ENCODE measurements around the gene MT1G. TPM values are rescaled to one million over a fixed set of nuclear protein-coding genes. Genes with fewer than 3 reads are reported as not detected.
"Not testable (repeated sequence)": the region's sequence is repeated elsewhere in the genome, so short reads cannot be mapped to it uniquely, and the experiment has no call there.

MT1G gene
- total RNA-seq, 1 donor from 2014 or later, result not detected

DNA sequence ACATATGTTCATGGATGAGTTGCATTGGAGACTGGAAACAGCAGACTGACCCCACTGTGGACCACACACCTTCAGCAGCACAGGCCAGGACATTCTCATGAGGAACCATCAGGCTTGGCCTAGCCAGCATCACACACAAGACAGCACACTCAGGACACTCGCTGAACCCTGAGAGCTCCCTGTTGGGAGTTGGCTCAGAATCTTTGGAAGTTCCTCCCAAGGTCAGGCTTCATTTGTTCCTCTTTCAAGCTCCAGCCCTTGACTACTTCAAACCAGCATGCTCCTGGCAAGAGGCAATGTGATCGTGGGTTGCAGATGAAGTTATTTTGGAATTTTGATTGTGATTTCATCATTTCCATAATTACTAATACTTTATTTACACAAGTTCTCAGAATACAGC, 3.8 kb upstream of the MT1G start:
- DNase-seq; intact Hi-C loops (cut with micrococcal nuclease); ATAC-seq: not testable (repeated sequence)

DNA sequence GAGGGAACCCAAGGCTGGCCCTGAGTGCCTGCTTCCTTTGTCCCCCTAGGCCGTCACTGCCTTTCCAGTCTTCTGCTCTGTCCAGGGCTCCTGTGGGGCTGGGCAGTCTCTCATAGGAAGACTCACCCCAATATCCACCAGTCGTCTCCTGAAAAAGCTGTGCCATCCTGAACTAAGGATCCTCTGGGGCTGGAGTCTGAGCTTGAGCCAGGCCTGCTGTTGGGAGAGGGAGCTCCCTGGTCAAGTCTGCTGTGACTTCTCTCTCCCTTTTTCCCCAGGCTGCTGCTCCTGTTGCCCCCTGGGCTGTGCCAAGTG, 2.7 kb upstream of the MT1G start:
- ATAC-seq (no peak), DNase-seq (no peak)
- intact Hi-C loops (cut with micrococcal nuclease), result no loop called here

DNA sequence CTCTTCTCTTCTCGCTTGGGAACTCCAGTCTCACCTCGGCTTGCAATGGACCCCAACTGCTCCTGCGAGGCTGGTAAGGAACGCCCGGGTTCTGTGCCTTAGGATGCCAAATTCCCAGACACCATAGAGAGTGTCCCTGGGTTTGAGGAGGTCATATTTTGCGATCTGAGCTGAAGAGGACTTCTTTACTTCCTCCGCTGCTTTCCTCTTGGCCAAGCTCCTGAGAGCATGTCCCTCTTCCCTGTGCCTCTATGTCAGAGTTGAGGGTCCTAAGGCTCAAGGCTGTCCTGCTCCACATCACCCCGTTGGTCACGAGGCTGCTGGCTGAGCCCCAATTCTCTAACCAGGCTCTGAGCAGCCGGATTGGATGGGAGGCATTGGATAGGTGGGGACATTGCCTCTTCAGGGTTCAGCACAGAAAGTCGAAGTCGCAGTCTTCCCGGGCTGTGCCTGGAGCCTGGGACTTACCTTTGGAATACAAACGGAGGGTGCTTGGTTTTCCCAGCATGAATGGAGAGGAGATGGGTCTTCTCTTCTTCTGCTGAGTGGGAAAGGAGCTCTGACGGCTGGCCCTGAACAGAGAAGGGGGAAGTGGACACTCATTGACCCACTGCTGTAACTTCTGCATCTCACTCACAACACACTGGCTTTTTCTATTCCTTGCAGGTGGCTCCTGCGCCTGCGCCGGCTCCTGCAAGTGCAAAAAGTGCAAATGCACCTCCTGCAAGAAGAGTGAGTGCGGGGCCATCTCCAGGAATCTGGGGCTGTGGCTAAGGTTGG, 2.2 kb upstream of the MT1G start:
- intact Hi-C loops (cut with micrococcal nuclease), result no loop called here
- ATAC-seq, result no peak
- DNase-seq, result no peak

DNA sequence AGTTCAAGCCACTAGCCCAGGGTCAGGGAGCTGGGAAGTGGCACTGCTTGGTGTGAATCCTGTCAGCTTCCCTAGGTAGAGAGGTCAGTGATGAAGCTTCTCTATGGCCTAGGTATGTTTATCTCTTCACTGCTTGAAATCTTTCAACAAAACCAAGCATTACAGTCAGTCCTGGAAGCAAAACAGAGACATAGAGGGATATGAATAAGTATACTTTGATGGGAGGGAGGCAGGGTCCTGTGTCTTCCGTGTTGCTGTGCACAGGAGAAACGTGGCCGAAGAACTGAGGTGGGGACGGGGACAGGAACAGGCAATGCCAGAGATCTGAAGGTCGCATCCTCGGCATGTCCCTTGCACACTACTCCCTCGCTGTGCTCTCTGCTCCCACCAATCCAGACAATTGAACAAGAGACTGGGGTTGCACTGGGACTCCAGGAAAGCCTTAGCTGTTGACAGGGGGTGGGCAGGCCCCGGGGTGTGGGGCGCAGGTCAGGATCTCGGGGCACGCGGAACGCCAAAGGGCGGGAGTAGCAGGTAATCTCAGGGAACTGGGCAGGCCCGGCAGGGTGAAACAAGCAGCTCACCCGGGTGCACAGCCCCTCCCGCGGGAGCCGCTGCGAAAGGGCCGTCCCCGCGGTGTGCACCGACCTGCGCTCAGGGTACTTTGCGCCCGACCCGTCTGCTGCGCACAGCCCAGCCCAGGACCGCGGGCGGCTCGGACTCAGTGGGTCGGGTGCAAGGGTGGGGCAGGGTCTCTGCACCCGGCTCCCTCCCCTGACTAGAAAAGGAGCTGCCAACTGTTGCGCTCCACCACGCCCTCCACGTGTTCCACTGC, 1.4 kb upstream of the MT1G start, which contains the start of gene MT1H:
Gene MT1H (plus strand): TSS at position 810 of the 835 bp plus-strand sequence. CDS start 71 bp downstream, outside the sequence.
- DNase-seq, result no peak
- intact Hi-C loops (cut with micrococcal nuclease), result no loop called here
- ATAC-seq, result no peak

DNA sequence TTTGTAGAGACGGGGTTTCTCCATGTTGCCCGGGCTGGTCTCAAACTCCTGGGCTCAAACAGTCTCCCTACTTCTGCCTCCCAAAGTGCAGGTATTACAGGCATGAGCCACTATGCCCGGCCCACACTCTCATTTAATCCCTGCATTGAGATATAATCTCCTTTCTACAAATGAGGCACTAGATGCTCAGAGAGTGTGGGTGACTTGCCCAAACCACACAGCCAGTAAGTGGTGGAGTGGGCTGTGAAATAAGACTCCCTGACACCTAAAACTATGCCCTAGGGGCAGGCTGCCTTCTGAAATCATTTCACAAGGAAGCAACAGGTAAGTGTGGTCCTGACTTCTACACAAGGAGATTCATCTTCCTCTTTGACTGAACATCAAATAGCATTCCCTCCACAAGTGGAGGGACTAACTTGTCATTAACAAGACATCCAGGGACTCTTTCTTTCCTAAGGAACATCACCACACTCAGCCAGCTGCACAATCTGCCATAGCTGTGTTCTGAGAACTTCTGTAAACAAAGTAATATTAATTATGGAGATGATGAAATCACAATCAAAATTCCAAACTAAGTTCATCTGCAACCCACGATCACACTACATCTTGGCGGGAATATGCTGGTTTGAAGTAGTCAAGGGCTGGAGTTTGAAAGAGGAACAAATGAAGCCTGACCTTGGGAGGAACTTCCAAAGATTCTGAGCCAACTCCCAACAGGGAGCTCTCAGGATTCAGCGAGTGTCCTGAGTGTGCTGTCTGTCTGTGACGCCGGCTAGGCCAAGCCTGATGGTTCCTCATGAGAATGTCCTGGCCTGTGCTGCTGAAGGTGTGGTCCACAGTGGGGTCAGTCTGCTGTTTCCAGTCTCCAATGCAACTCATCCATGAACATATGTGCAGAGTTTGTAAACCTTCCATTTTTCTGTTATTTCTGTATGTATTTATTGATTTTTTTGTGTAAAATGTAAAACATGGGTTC, 2.3 kb downstream of the MT1G start:
- ATAC-seq; DNase-seq; intact Hi-C loops (cut with micrococcal nuclease): not testable (repeated sequence)

DNA sequence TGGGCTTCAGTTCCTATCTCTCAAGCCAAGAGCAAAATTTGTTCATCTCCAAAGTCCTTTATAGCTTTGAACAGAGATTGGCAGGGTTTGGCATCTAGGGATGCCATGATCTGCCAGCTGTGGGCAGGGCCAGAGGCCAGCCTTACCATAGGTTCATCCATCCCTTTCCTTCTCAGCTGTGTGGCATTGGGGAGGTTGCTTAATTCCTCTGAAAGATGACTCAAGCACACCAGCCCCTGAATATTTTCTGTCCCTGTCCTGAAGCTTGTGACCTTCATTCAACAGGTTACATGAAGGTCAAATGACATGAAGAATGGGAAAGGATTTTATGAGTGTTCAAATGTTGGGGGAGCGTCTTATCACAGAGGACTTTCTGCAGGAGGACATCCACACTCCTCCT, 3.4 kb downstream of the MT1G start:
- ATAC-seq (no peak), DNase-seq (no peak)
- intact Hi-C loops (cut with micrococcal nuclease), result no loop called here

DNA sequence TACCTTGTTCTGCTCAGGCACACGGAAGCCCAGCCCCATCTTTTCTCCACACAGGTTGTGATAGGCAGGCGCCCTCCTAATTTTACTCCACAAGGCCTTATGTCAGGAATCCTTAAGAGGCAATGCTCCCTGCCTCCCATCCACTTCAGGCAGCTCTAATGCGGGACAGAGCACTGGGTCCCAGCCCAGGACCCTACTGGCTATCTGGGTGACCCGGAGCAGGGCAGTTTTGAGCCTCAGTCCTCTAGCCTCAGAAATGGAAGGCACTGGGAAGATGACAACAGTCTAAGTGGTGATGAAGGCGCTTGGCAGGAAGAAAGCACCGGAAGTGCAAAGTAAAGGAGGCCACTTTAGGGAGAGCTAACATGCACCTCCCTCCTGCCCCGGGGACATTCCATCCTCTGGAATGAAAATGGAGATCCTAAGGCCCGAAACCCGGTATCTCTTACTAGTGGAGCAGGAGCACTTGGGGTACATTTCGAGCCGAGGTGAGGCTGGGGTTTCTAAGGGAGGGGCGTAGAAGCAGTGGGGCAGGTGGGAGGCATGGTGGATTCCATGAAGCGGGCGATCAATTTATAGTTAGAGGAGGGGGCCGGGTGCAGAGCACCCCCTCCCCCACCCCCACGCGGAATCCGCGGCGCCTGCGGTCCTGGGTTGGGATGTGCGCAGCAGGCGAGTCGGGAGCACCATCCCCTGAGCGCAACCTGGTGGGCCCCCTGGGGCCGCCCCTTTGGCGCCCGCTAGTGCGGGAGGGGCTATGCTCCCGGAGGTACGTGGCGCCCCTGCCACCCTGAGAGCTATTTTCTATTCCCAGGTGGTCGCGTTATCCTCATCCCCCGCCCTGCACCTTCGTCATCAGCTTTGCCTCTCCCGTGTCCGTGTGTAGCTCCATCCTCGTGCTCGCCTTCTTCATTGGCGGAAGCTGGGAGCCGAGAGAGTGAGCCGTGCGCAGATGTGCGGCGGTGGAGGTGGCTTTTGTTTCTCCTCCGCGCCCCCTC, 5.2 kb downstream of the MT1G start:
- intact Hi-C loops (cut with micrococcal nuclease), result no loop called here

DNA sequence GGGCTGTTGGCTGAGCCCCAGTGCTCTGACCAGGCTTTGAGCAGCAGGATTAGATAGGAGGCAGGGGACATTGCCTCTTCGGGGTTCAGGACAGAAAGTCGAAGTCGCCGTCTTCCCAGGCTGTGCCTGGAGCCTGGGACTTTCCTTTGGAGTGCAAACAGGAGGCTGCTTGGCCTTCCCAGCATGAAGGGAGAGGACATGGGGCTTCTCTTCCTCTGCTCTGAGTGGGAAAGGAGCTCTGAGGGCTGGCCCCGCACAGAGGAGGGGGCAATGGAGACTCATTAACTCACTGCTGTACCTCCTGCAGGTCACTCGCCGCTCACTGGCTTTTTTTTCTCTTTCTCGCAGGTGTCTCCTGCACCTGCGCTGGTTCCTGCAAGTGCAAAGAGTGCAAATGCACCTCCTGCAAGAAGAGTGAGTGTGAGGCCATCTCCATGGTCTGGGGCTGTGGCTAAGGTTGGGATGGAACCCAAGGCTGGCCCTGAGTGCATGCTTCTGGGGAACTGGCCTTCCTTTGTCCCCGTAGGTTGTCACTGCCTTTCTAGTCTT, 9.5 kb downstream of the MT1G start:
- intact Hi-C loops (cut with micrococcal nuclease), result no loop called here
- DNase-seq (peak; percentile 63), ATAC-seq (no peak)

More for the DNA sequence above, 5.2 kb downstream of the MT1G start:
- DNase-seq, result no peak
- ATAC-seq, result no peak

DNA sequence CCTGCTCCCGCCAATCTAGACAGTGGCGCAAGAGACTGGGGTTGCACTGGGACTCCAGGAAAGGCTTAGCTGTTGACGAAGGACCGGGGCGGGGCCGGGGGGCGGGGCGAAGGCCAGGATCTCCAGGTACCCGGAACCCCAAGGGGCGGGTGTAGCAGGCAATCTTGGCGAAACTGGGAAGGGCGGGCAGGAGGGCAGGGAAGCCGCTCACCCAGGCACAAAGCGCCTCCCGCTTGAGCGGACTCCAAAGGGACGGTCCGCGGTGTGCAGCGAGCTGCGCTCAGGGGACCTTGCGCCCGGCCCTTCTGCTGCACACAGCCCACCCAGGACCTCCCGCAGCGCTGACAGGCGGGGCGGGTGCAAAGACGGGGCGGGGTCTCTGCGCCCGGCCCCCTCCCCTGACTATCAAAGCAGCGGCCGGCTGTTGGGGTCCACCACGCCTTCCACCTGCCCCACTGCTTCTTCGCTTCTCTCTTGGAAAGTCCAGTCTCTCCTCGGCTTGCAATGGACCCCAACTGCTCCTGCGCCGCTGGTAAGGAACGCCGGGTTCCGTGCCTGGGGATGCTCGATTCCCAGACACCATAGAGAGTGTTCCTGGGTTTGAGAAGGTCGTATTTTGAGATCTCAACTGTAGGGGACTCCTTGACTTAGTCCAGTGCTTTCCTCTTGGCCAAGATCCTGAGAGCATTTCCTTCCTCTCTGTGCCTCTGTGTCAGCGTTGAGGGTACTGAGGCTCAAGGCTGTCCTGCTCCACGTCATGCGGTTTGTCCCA, 10.1 kb downstream of the MT1G start, which contains the start of gene MT1F:
Gene MT1F (plus strand): TSS at position 405 of the 772 bp plus-strand sequence. CDS start 100 bp downstream, at position 505.
- DNase-seq (peak; percentile 75), ATAC-seq (peak; percentile 92)
- intact Hi-C loops (cut with micrococcal nuclease), result no loop called here

DNA sequence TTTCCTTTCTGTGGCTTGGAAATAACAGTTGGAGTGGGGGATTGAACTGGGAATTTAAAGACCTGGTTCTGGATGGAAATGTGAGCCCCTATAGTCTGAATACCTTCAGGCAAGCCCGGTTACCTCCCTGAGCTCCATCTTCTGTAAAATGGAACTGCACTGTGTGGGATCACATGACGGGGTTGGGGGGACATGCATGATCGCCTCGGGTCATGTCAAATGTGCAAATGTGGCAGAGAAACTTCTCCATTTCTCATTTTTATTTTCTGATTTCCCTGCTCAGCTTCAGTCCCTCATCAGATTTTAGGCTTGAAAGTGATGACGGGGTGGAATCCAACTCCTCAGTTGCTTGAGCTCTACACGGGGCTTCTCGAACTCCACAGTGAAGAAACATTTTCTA, 14.6 kb downstream of the MT1G start:
- ATAC-seq (no peak), DNase-seq (no peak)
- intact Hi-C loops (cut with micrococcal nuclease), result no loop called here

DNA sequence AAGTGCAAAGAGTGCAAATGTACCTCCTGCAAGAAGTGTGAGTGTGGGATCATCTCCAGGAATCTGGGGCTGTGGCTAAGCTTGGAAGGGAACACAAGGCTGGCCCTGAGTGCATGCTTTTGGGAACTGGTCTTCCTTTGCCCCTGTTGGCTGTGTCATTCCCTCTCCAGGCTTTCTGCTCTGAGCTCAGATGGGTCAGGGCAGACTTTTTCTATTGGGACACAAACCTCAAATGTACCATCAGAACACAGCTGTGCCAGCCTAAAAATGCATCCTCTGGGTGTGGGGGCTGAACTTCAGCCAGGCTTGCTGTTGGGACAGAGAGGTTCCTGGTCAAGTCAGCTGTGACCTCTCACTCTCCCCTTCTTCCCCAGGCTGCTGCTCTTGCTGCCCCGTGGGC, 15.3 kb downstream of the MT1G start:
- DNase-seq (no peak), ATAC-seq (no peak)
- intact Hi-C loops (cut with micrococcal nuclease), result no loop called here

DNA sequence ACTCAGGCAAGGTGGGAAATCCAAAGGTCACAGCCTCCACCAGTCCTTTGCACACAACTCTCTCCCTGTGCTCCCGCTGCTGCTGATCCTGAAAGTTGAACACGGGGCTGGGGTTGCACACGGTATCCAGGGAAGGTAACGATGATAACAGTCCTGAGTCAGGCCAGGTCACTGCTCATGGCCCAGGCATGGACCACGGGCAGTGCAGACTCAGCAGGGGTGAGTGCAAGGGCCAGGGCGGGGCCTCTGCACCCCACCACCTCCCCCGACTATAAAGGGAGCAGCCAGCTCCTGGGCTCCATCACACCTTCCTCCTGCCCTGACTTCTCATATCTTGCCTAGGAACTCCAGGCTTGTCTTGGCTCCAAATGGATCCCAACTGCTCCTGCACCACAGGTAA, 16.3 kb downstream of the MT1G start, which contains the start of gene MT1B:
Gene MT1B (plus strand): TSS at position 301 of the 400 bp plus-strand sequence. CDS start 68 bp downstream, at position 369.
- intact Hi-C loops (cut with micrococcal nuclease), result no loop called here
- no peak for DNase-seq
- no peak for ATAC-seq

DNA sequence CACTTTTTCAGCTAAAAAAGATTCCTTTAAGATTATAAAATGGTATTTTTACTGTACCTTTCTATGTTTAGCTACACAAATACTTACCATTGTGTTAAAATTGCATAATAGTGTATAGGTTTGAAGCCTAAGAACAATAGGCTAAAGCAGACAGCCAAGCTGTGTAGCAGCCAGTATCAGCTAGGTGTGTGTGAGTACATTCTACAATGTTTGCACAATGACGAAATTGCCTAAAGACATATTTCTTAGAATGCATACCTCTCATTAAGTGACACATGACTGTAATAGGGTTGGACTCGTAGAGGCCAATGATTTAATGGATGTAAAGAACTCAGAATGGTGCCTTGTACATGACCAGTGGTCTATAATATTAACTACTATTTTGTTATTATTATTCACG, 18.0 kb downstream of the MT1G start:
- intact Hi-C loops (cut with micrococcal nuclease), result no loop called here
- ATAC-seq (no peak), DNase-seq (no peak)

DNA sequence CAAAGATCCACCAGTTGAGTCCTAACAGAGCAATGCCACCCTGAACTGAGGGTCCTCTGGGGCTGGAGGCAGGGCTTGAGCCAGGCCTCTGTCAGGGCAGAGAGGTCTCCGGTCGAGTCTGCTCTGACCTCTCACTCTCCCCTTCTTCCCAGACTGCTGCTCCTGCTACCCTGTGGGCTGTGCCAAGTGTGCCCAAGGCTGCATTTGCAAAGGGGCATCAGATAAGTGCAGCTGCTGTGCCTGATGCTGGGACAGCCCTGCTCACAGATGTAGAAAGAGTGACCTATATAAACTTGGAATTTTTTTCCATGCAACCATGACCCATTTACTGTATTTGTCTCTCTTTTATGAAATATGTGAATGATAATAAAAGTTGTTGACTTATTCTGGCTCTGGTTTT, 18.6 kb downstream of the MT1G start:
- no peak for DNase-seq
- intact Hi-C loops (cut with micrococcal nuclease), result no loop called here
- ATAC-seq, result no peak

DNA sequence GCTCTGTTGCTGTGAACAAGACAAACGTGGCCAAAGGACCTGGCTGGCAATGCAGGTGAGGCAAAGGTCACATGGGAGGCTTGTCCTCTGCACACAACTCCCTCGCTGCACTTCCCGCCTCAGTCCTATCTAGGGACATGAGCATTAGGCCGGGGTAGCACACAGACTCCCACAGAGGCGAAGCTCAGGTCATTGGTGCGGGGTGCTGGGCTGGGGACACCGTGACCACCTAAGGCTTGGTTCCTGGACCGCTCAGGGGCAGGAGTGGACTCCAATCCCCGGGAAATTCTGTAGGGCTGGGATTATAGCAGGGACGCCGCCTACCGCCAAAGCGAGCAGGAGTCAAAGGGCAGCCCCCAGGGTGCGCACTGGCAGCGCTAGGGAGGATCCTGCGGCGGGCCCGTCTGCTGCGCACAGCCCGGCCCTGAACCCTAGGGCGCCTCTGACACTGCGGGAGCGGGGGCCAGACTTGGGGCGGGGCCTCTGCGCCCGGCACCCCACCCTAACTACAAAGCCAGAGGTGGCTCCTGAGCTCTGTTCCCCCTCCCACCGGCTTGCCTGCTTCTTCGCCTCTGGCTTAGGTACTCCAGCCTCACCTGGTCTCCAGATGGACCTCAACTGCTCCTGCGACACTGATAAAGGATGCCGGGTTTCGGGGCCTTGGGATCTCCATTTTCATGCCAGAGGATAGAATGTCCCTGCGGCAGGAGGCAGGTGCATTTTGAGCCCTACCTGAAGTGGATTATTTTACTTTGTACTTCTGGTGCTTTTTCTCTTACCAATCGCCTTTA, 20.0 kb downstream of the MT1G start:
- DNase-seq, result no peak
- intact Hi-C loops (cut with micrococcal nuclease), result no loop called here
- no peak for ATAC-seq

DNA sequence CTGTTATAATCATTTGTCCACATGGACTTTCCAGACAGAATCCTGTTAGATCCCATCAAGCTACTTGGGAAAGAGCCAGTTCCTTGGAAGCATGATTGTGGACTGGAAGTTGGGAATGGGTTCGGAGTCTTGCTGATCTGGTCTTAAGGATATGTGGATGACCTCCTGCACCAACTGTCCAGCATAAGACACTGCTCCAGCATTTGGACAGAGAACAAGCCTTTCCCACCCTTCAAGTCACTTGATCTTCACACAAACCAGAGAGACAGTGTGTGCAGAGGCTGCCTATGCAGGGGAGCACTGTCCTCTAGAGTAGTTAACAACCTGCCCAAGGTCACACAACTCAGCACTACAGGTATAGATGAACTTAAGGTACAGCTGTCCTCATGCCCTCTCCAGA, 22.0 kb downstream of the MT1G start:
- no peak for ATAC-seq
- no peak for DNase-seq
- intact Hi-C loops (cut with micrococcal nuclease), result no loop called here

Measured in left ventricle myocardium superior (tissue), 1 donor.